Activated naive CD8-positive, alpha-beta T cell (primary cell): ENCODE results near the gene HLA-E.
"Not testable (repeated sequence)": the region's sequence is repeated elsewhere in the genome, so short reads cannot be mapped to it uniquely, and the experiment has no call there.

Source experiments
- H3K27ac Mint-ChIP-seq: one replicate; pipeline ENCODE4 v1.8.0; 2021; ENCODE audit warnings: mixed read lengths
- H3K27me3 Mint-ChIP-seq: one replicate; pipeline ENCODE4 v1.8.0; 2021; ENCODE audit warnings: mixed read lengths
- H3K36me3 Mint-ChIP-seq: one replicate; pipeline ENCODE4 v1.8.0; 2021; ENCODE audit warnings: mixed read lengths
- H3K4me1 Mint-ChIP-seq: one replicate; pipeline ENCODE4 v1.8.0; 2021; ENCODE audit warnings: low read depth, mixed read lengths
- H3K4me3 Mint-ChIP-seq: one replicate; pipeline ENCODE4 v1.8.0; 2021; ENCODE audit warnings: mild to moderate bottlenecking, mixed read lengths
- H3K9me3 Mint-ChIP-seq: one replicate; pipeline ENCODE4 v1.8.0; 2021; ENCODE audit warnings: low read depth, mixed read lengths

The HLA-E gene

GRCh38 chr6:30491291-30491953 lies 2.1 kb downstream of the HLA-E start:
- Mint-ChIP-seq H3K36me3 (peaks cover 34% of the 10 kb centered on the region), H3K4me3 (peak overlapping the region; percentile 100), H3K27ac (peak overlapping the region; percentile 94), H3K4me1 (peaks cover 50% of the 10 kb centered on the region)
- H3K9me3 Mint-ChIP-seq, H3K27me3 Mint-ChIP-seq: not testable (repeated sequence)

- peak overlapping the region; percentile 100 for H3K4me3 Mint-ChIP-seq
- H3K36me3 Mint-ChIP-seq = peaks cover 34% of the 10 kb centered on the region
- H3K9me3 Mint-ChIP-seq = no peaks in the 10 kb centered on the region
- H3K27ac Mint-ChIP-seq = peak overlapping the region; percentile 94
- no peaks in the 10 kb centered on the region for H3K27me3 Mint-ChIP-seq
- peaks cover 51% of the 10 kb centered on the region for H3K4me1 Mint-ChIP-seq
Observed at GRCh38 chr6:30491991-30492952, 3.0 kb downstream of the HLA-E start.

- Mint-ChIP-seq H3K9me3 (no peaks in the 10 kb centered on the region), H3K36me3 (peaks cover 34% of the 10 kb centered on the region), H3K27ac (peak overlapping the region; percentile 94), H3K4me3 (peak overlapping the region; percentile 100), H3K27me3 (no peaks in the 10 kb centered on the region), H3K4me1 (peaks cover 54% of the 10 kb centered on the region)
Observed at GRCh38 chr6:30493643-30494250, 4.4 kb downstream of the HLA-E start.

- H3K27me3 Mint-ChIP-seq = no peaks in the 10 kb centered on the region
- no peaks in the 10 kb centered on the region for H3K9me3 Mint-ChIP-seq
- H3K36me3 Mint-ChIP-seq = peaks cover 34% of the 10 kb centered on the region
- H3K4me1 Mint-ChIP-seq = peaks cover 49% of the 10 kb centered on the region
- peak overlapping the region; percentile 94 for H3K27ac Mint-ChIP-seq
- peak overlapping the region; percentile 100 for H3K4me3 Mint-ChIP-seq
Observed at GRCh38 chr6:30494291-30494861, 5.1 kb downstream of the HLA-E start.

DNA sequence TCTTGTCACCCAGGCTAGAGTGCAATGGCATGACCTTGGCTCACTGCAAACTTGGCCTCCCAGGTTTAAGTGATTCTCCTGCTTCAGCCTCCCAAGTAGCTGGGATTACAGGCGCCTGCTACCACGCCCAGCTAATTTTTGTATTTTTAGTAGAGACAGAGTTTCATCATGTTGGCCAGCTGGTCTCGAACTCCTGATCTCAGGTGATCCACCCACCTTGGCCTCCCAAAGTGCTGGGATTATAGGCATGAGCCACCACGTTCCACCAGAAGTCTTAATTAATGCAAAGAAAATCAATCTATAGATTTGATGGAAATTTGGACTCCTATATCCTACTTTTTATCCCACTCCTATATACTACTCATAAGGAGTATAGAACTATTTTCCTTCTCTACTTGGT lies 5.8 kb downstream of the HLA-E start:
- H3K4me1 Mint-ChIP-seq = peaks cover 54% of the 10 kb centered on the region
- H3K9me3 Mint-ChIP-seq, H3K27me3 Mint-ChIP-seq: not testable (repeated sequence)
- peak overlapping the region; percentile 94 for H3K27ac Mint-ChIP-seq
- peak overlapping the region; percentile 100 for H3K4me3 Mint-ChIP-seq
- H3K36me3 Mint-ChIP-seq = peaks cover 34% of the 10 kb centered on the region

DNA sequence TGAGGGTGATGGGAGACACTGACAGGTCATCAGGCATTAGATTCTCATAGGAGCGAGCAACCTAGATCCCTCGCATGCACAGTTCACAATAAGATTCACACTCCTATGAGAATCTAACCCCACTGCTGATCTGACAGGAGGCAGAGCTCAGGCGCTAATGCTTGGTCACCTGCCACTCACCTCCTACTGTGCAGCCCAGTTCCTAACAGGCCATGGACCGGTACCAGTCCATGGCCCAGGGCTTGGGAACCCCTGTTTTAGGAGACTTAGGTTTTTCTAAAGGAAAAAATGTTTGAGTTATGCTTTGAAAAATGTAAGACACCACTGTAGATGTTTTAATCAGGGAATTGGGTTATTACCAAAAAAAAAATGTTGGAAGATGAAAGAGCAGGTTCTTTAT lies 6.7 kb downstream of the HLA-E start:
- Mint-ChIP-seq H3K4me1 (peaks cover 64% of the 10 kb centered on the region), H3K27ac (peak overlapping the region; percentile 89), H3K9me3 (no peaks in the 10 kb centered on the region), H3K27me3 (no peaks in the 10 kb centered on the region), H3K4me3 (peak overlapping the region; percentile 40), H3K36me3 (peaks cover 28% of the 10 kb centered on the region)

DNA sequence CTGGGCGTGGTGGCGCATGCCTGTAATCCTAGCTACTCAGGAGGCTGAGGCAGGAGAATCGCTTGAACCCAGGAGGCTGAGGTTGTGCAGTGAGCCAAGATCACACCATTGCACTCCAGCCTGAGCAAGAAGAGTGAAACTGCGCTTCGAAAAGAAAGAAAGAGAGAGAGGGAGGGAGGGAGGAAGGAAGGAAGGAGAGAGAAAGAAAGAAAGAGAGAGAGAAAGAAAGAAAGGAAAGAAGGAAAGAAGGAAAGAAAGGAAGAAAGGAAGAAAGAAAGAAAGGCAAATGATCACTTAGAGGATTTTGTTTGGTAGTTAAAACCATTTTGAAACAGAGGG lies 7.9 kb downstream of the HLA-E start:
- H3K9me3 Mint-ChIP-seq, H3K4me3 Mint-ChIP-seq, H3K27me3 Mint-ChIP-seq: not testable (repeated sequence)
- Mint-ChIP-seq H3K36me3 (peaks cover 17% of the 10 kb centered on the region), H3K27ac (peak overlapping the region; percentile 89), H3K4me1 (peaks cover 67% of the 10 kb centered on the region)

- H3K36me3 Mint-ChIP-seq = peaks cover 12% of the 10 kb centered on the region
- H3K4me3 Mint-ChIP-seq = no peak overlapping the region
- H3K4me1 Mint-ChIP-seq = peaks cover 67% of the 10 kb centered on the region
- H3K9me3 Mint-ChIP-seq = no peaks in the 10 kb centered on the region
- H3K27me3 Mint-ChIP-seq = no peaks in the 10 kb centered on the region
- peak overlapping the region; percentile 89 for H3K27ac Mint-ChIP-seq
Observed at GRCh38 chr6:30497714-30498113, 8.4 kb downstream of the HLA-E start.

DNA sequence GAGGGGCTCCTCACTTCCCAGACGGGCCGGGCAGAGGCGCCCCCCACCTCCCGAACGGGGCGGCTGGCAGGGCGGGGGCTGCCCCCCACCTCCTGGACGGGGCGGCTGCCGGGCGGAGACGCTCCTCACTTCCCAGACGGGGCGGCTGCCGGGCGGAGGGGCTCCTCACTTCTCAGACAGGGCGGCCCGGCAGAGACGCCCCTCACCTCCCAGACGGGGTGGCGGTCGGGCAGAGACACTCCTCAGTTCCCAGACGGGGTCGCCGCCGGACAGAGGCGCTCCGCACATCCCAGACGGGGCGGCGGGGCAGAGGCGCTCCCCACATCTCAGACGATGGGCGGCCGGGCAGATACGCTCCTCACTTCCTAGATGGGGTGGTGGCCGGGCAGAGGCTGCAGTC lies 9.4 kb downstream of the HLA-E start:
- peaks cover 65% of the 10 kb centered on the region for H3K4me1 Mint-ChIP-seq
- H3K9me3 Mint-ChIP-seq, H3K36me3 Mint-ChIP-seq, H3K4me3 Mint-ChIP-seq, H3K27ac Mint-ChIP-seq, H3K27me3 Mint-ChIP-seq: not testable (repeated sequence)

DNA sequence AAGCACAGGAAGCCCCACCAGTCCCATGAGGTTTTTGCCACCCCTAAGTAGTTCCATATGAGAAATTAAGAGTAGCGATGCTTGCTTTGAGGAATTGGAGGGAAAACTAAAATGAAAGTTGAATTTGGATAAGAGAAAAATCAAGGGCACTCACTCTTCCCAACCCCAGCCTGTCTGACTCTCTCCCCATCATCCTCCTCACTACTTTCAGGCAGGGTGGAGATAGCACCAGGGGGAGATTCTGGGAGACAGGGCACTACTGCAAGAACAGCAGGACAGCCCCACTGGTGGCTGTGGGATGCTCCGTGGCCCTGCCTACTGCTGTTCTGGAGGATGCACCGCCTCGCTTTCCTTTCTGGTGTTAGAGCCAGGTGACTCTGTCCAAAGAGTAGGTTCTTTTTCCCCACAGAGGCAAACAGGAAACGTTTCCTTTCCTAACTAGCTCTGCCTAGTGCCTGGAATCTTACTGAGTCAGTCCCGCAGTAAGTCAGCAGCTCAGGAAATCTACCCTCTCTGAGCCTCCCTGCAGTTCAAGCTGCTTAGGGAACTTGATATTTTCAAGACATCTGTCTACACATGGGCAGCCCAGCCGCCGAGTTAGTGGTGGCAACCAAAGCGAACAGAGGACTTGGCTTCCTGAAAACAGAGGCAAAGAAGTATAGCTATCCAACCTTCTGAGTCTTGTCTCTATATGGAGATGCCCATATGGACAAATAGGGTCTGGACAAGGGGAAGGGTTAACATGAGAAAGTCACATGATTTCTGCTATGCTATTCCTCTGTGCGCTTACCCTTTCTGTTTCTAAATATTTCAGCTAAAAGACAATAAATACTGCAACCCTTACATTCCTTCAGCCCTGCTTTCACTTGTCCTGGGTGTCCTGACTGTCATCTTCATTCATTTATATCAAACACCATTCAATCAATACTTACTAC lies 11.4 kb downstream of the HLA-E start:
- H3K27ac Mint-ChIP-seq = peak overlapping the region; percentile 90
- peaks cover 51% of the 10 kb centered on the region for H3K4me1 Mint-ChIP-seq
- H3K27me3 Mint-ChIP-seq = no peaks in the 10 kb centered on the region
- no peaks in the 10 kb centered on the region for H3K36me3 Mint-ChIP-seq
- peak overlapping the region; percentile 83 for H3K4me3 Mint-ChIP-seq
- H3K9me3 Mint-ChIP-seq = no peaks in the 10 kb centered on the region

GRCh38 chr6:30507849-30508827 lies 18.8 kb downstream of the HLA-E start:
- H3K9me3 Mint-ChIP-seq = no peaks in the 10 kb centered on the region
- H3K4me1 Mint-ChIP-seq = peaks cover 69% of the 10 kb centered on the region
- H3K27me3 Mint-ChIP-seq = no peaks in the 10 kb centered on the region
- peak overlapping the region; percentile 93 for H3K27ac Mint-ChIP-seq
- peak overlapping the region; percentile 74 for H3K4me3 Mint-ChIP-seq
- no peaks in the 10 kb centered on the region for H3K36me3 Mint-ChIP-seq

GRCh38 chr6:30508890-30509736 lies 19.8 kb downstream of the HLA-E start:
- peak overlapping the region; percentile 74 for H3K4me3 Mint-ChIP-seq
- no peaks in the 10 kb centered on the region for H3K27me3 Mint-ChIP-seq
- H3K9me3 Mint-ChIP-seq = no peaks in the 10 kb centered on the region
- peak overlapping the region; percentile 93 for H3K27ac Mint-ChIP-seq
- no peaks in the 10 kb centered on the region for H3K36me3 Mint-ChIP-seq
- H3K4me1 Mint-ChIP-seq = peaks cover 70% of the 10 kb centered on the region
